ENCODE results near the gene PDLIM5.

The PDLIM5 gene

DNA sequence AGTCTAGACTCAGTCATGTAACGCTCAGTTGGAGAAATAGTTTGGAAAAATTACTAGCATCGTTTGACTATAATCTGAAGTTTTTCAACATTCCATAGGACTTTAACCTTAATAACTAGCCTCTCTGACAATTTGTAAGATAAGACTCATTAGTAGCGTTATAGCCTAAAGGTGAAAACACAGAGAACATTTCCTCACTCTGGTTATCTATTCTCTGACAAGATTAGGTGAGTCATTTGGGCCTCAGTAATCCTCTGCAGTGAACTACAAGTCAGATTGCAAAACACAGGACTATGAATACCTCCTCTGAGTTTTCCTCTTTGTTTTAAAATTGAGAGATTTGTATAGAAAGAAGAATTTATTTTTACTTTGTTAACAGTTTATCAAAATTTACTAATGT lies 31.8 kb upstream of the PDLIM5 start:
- in situ Hi-C loops (cut with MboI; ENCODE audit: low sequenced_read_pairs), result loop anchor here (10.0 kb wide), 1 partner anchor 175 kb away; no protein-coding TSS in a partner anchor

DNA sequence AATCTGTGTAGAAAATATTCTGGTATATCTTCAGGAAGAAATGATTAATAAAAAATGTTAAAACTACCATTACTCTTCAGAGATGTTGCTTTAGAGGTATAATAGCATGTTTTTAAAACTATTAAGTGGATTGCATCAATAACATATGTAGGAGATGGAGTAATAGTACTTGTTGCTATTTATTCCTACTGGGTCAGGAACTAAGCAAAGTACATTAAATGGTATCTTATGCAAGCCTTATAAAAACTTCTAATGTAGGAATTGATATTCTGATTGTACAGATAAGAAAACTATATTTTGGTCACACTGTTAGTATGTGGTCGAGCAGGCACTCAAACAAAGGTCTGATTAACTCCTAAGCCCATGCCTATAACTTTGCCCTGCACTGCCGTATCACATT lies 31.4 kb upstream of the PDLIM5 start:
- in situ Hi-C loops (cut with MboI; ENCODE audit: low sequenced_read_pairs), result no loop called here

DNA sequence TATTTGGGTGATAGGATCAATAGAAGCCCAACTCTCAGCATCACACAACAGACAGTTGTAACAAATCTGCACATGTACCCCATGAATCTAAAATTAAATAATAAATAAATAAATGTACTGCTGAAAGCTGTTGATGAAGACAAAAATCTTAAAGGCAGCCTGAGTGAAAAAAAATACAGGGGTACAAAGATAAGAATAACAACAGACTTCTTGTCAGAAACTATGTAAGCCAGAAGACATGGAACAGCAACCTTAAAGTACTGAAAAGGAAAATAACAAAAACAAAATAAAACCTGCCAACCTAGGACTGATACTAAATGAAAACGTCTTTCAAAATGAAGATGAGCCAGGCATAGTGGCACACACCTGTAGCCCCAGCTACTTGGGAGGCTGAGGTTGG lies 25.0 kb upstream of the PDLIM5 start:
- in situ Hi-C loops (cut with MboI; ENCODE audit: low sequenced_read_pairs), result no loop called here

DNA sequence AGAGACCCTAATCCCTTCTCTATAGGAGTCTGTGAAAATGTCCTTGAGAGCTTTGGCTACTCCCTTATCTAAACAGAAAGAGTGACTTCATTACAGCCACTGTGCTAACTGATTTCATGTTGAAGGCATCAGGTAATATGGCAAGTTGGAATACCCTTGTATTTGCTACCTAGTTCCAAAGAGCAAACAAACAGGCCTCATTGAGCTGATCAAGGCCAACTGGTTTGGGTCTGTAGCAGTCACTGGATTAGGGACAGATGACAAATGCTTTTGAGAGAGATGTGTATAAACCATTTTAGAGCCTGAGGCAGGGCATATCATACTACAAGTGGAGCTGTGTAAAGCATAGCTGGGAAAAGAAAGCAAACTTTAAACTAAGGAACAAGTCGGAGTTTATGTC lies 22.9 kb upstream of the PDLIM5 start:
- in situ Hi-C loops (cut with MboI; ENCODE audit: low sequenced_read_pairs), result no loop called here

DNA sequence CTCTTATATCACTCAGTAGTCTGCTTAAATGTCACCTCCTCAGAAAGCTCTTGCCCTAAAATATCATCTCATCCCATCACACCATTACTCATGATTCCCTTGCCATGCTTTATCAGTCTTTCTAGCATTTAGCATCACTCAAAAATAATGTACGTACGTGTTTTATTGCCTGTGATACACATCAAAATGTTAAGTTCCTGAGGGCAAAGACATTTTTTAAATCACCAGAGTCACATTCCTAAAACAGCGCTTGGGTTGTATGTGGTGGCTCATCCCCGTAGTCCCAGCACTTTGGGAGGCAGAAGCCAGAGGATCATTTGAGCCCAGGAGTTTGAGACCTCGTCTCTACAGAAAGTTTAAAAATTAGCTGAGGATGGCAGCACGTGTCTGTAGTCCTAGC lies 21.3 kb upstream of the PDLIM5 start:
- in situ Hi-C loops (cut with MboI; ENCODE audit: low sequenced_read_pairs), result no loop called here

DNA sequence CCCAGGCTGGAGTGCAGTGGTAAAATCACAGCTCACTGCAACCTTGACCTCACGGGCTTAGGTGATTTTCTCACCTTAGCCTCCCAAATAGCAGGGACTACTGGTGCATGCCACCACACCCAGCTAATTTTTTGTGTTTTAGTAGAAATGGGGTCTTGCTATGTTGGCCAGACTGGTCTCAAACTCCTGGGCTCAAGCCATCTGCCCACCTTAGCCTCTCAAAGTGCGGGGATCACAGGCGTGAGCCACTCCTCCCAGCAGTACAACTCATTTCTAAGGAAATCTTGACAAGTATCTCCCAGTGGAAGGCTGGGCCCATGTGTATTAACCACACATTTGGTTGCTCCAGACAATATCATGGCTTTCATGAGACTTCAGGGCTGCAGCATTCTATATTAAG lies 20.4 kb upstream of the PDLIM5 start:
- in situ Hi-C loops (cut with MboI; ENCODE audit: low sequenced_read_pairs), result no loop called here

DNA sequence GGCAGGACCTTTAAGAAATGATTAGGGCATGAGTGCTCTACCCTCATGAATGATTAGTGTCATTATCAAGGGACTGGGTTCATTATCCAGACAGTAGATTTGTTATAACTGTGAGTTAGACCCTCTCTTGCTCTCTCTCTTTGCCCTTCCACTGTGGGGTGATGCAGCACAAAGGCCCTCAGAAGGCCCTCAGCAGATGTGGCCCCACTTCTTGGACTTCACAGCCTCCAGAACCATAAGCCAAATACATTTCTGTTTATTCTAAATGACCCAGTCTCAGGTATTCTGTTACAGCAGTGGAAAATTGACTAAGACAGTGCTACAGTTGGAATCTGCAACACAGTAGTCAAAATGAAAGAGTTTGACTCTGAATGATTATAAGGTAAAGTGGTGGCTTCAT lies 17.2 kb upstream of the PDLIM5 start:
- in situ Hi-C loops (cut with MboI; ENCODE audit: low sequenced_read_pairs), result no loop called here

DNA sequence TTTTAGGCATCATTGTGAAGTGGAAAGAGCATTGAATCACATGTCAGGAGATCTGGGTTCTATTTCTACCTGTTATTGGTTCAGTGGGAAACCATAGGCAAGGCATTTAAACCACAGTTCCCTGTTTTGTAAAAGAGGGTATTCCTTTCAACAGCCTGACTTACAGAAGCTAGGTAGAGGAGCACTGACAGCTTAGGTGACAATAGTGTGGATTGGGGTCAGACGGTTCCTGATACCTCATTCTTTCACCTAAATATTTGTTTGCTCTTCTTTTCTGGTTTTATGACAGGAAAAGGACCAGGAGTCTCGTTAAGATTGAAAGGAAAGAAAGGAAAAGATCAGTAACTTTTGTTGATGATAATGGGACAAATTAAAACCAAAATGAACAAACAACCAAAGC lies 15.9 kb upstream of the PDLIM5 start:
- in situ Hi-C loops (cut with MboI; ENCODE audit: low sequenced_read_pairs), result no loop called here

DNA sequence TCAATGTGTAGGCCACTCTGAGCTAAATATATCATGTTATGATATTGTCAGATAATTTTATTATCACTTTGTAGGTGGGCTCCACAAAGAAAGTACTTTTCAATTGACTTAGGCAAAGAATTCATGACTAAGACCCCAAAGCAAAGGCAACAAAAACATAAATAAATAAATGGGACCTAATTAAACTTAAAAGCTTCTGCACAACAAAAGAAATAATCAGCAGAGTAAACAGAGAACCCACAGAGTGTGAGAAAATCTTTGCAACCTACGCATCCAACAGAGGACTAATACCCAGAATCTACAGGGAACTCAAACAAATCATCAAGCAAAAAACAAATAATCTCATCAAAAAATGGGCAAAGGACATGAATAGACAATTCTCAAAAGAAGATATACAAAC lies 15.2 kb upstream of the PDLIM5 start:
- in situ Hi-C loops (cut with MboI; ENCODE audit: low sequenced_read_pairs), result no loop called here

DNA sequence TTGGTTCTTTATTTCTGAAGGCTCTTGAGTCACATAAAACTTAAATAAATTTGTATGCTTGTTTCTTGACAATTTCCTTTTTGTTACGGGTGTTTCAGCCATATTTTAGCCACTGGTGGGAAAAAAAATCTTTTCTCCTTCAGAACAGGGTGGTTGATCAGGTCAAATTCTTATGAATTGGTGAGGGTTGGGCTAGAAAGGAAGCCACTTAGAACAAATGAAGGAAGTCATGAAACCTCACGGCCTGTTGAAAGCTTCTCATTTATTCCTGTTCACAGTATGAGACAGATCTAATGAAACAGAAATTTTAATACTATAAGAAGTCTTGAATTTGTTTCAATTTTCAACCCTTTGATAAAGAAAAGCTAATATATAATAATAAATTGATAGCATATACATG lies 12.1 kb upstream of the PDLIM5 start:
- in situ Hi-C loops (cut with MboI; ENCODE audit: low sequenced_read_pairs), result no loop called here

DNA sequence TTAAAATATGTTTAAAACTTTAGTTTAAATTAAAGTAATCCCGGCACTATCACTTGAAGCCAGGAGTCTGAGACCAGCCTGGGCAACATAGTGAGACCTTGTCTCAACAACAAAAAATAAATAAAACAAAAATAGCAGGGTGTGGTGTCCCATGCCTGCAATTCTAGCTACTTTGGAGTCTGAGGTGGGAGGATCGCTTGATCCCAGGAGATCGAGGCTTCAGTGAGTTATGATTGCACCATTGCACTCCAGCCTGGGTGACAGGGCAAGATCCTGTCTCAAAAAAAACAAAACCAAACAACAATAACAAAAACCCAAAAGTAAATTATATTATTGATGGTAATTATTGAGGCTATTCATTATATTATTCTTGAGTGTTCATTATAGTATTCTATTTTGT lies 9.9 kb upstream of the PDLIM5 start:
- in situ Hi-C loops (cut with MboI; ENCODE audit: low sequenced_read_pairs), result no loop called here

DNA sequence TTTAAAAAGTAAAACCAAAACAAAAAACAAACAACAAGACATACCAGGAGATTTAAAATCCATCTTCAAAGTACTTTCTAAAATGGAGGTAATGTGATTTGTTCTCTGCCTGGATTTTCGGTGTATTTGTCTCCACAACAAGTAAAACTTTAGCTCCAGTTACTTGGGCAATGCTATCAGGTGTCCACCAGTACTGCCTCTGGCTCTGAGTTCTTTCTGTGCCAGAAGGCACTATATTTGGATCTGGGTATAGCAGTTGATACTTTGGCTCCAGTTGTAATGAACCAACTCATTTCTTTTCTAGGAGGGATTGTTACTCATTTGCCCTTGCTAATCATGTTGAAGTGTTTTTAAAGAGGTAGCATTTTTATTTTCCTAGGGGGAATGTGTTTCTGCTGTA lies 9.5 kb upstream of the PDLIM5 start:
- in situ Hi-C loops (cut with MboI; ENCODE audit: low sequenced_read_pairs), result no loop called here

DNA sequence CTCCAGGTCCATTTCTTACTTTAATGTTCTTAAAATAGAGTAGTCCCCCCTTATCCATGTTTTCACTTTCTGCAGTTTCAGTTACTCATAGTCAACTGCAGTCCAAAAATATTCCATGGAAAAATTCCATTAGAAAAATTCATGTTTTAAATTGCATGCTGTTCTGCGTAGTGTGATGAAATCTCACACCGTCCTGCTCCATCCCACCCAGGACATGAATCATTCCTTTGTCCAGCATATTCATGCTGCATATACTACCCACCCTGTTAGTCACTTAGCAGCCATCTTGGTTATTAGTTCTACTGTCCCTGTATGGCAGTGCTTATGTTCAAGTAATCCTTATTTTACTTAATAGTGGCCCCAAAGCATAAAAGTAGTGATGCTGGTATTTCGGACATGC lies 5.4 kb upstream of the PDLIM5 start:
- in situ Hi-C loops (cut with MboI; ENCODE audit: low sequenced_read_pairs), result no loop called here

DNA sequence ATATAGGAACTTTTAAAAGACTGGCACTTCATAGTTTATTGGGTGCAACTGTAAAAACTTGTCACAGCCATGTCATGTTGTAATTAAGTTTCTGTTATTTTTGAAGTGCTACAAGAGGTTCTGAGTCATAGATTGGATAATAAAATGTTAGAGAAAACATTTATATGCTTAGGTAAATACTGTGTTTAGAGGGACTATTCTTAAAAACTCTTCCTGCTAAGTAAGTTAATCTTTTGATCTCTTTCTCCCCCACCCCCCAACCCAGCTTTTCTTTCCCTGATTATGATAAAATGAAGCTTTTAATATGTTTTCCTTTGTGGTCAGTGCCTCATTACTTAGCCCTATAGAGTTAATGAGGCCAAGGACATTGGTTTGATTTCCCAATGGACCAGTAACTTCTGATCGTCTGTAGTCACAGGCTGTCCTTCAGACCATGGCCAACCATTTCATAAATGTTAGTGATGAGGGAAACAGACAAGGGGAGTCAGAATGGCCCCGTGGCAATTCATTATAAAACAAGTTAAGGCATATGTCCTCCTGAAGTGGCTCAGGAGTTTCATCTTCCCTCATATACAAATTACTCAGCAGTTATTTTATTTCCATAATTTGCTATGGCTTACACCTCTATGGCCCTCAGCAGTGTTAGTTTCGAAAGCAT lies 3.9 kb upstream of the PDLIM5 start:
- in situ Hi-C loops (cut with MboI; ENCODE audit: low sequenced_read_pairs), result no loop called here

DNA sequence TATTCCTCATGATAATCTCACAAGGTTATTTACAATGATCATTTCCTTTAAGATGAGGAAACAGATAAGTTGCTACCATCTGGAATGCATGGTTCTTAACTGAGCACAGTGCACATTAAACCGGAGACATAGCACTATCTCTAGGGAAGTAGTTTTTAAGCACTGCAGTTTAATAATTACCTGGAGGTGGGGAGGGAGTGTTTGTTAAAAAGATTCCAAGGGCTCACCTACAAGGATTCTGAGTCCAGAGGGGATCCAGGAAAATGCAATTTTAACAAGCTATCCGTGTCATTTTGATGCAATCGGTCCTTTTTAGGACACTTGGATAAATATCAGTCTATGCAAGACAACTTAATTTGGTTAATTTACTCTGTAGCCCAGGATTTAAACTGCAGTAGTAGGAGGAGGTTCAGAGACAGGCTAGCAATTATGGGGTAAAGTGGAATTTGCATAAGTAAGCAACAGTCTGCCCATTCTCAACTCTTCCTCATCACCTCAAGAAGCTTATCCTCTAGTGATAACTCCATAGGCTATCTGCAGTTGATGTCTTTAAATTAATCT lies 2.8 kb upstream of the PDLIM5 start:
- in situ Hi-C loops (cut with MboI; ENCODE audit: low sequenced_read_pairs), result no loop called here

DNA sequence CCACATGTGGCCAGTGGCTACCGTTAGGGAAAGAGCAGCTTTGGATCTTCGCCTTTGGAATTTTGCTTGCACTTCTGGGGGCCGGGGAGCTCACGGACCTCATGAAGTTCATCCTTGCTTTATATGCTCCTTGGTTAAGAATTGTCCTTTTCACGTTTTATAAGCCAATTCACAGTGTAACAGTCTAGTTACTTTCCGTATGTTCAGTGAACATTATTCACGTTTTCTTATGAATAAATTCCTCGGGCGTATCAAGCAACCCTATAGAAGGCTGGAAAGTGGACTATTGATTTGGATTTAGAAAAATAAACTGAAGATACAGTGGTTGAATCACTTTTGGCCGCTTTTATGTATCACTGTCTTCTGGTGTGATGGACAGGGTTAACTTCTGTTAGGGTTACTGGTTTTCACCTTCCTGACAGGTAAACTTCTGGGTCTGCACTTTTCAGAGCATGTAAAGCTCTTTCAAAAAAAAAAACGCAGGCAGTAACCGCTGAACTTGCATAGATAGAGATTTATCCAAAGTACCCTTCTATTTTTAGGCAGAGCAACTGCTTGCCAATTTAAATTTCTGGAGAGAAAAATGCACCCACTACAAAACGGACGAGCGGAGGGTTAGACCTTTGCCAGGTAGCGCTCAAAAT lies 569 bp upstream of the PDLIM5 start:
- in situ Hi-C loops (cut with MboI; ENCODE audit: low sequenced_read_pairs), result no loop called here

DNA sequence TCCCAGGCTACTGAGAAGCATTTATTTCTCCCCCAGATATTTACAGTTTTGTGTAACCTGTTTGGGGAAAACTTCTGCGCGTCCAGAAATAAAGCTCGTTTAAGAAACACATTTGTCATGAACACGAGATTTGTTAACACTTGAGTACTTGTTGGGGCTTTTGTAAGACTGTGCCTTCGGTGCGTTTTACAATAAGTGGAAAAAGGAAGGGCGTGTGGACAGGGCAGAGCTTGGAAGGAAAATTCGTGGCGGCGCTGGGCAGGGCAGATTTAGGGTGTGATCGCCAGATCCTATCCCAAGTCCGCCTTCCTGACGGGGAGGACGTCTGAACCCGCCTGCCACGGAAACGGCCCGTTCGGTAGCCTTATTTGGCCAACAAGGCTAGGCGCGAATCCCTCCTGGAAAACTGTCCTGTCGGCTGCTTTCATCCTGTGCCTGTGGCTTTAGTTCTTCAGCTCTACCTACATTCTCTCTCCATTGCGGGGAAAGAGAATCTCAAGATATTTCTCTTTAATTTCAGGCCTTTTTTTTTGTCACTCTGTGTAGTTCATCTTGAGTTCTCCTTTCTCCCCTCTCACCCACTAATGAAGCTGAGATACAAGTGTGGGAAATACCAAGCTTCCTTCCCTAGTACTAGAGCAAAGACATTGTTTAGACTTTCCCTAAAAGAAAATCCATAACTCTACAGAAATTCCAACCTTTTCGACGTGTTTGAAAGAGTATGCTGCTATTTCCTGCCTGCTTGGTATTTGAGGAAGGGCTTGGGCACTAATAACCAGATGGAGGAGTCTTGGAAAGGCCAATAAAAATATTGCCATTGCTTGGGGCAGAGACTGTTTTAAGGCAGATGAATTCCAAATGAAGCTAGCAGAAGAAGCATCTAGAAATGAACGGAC lies 982 bp downstream of the PDLIM5 start:
- in situ Hi-C loops (cut with MboI; ENCODE audit: low sequenced_read_pairs), result no loop called here

DNA sequence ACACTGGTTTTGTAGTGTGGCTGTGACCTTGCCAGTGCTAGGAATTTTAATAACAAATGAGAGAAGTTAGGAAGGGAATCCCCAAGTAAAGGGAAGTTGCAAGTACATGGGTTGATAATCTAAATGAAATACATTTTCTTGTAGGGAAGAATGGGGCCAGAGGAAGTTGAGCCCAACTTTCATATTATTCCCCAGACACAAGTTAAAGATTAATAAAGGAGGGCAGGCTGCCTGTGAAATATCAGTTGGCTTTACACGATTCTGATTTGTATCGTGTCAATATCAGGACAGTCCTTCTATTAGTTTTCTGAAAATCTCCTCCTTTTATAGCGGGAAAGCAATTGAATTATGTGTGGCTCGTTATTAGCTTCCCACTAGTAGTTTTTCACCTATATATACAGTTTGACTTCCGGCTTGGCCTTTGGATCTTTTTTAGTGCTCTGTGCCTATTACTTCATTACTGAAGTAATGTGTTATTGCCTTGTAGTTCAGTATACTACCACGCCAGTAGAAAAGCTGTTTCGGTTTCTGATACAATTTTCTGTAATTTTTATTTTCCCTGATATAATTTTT lies 1.7 kb downstream of the PDLIM5 start:
- in situ Hi-C loops (cut with MboI; ENCODE audit: low sequenced_read_pairs), result no loop called here

DNA sequence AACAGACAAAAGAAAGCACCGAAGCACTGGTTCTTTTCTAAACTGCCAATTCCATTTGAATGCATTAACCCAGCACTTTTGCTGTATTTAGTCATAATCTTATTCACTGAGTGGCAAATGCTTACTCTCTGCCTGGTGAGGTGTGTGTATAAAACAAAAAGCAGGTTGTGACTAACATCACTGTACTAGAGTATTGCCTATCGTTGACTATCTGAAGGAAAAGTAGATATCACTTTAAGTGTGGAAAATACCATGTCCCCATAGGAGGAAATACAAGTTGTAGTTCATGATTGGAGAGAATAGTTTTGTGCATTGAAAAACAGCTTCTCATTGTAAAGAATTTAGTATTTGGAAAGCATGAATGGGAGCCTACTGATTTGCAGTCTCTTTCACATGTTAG lies 2.7 kb downstream of the PDLIM5 start:
- in situ Hi-C loops (cut with MboI; ENCODE audit: low sequenced_read_pairs), result no loop called here

DNA sequence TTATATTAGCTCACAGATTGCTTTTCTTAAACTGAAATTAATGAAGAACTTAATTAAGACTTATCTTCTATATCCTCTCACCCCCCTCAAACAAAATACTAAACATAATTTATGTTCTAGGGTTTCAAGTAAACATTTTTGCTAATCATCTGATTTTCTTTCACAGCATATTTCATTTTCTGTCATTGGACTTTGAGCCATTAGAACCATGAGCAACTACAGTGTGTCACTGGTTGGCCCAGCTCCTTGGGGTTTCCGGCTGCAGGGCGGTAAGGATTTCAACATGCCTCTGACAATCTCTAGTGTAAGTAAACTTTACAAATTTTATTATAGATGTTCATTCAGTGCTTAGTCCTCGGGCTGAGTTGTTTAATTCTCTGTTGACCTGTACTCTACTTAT lies 3.3 kb downstream of the PDLIM5 start:
- in situ Hi-C loops (cut with MboI; ENCODE audit: low sequenced_read_pairs), result no loop called here

DNA sequence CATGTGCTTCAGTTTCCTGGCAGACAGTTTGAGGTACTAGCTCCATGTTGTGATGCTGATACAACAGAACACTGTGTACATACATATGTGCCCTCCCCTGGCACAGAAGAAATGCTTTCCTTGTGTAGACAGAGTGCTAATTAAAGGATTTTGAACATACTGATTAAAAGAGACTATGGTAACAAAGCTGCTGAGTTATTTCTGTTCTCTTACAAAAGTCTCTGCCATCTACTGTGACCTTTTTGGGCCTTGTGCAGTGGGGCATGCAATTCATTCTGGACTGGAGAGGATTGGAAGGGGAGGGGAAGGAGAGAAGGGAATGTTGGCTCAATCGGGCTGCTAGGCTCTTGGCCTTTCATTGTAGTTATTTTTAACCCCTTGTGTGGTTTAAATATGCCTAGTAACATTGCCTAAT lies 6.0 kb downstream of the PDLIM5 start:
- in situ Hi-C loops (cut with MboI; ENCODE audit: low sequenced_read_pairs), result no loop called here
